ENCODE results near the gene CGNL1.
A peak's percentile ranks its signal among the peaks of the same experiment; 100 is the strongest.

The CGNL1 gene

DNA sequence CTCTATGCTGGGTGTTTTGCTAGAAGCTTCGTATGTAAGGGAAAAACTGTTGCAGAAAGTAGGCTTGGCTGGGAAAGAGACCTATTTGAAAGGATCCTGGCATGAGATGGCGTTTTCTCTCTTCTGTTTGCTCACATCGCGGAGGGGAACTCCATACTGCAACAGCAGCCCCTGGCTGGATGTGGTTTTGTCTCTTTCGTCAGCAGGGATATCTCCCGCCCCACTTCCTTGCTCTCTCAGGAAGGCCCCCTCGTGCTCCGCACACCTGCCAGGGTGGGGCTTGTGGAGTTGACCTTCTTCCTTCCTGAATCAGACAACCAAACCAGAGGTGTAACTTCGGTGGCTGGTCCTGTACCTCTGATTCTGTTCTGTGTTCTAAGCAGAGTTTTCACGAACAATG, 189.0 kb downstream of the CGNL1 start:
- no peak overlapping the region; the same call in 1 of the 2 replicates for H3K27ac ChIP-seq
- TF ChIP-seq, protein P1, sequence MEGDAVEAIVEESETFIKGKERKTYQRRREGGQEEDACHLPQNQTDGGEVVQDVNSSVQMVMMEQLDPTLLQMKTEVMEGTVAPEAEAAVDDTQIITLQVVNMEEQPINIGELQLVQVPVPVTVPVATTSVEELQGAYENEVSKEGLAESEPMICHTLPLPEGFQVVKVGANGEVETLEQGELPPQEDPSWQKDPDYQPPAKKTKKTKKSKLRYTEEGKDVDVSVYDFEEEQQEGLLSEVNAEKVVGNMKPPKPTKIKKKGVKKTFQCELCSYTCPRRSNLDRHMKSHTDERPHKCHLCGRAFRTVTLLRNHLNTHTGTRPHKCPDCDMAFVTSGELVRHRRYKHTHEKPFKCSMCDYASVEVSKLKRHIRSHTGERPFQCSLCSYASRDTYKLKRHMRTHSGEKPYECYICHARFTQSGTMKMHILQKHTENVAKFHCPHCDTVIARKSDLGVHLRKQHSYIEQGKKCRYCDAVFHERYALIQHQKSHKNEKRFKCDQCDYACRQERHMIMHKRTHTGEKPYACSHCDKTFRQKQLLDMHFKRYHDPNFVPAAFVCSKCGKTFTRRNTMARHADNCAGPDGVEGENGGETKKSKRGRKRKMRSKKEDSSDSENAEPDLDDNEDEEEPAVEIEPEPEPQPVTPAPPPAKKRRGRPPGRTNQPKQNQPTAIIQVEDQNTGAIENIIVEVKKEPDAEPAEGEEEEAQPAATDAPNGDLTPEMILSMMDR (conservative IDR thresholded peaks at IDR 0.05) = no peak

DNA sequence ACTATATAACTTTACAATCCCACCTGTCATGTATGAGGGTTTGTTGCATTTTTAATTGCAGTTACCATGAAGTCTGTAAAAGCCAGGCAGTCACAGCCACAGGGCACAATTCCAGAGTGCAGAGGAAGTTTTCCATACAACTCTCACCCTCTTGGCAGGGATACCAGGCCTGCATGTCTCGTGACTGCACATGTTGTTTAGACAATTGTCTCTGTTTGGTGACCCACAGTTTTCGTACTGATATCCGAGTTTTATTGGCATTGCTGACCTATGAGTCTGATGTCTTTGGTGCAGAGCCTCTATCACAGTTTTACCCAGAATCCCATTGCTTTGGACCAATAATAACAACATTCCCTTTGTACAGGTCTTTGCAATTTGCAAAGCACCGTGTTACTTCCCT, 190.5 kb downstream of the CGNL1 start:
- TF ChIP-seq, protein P1 (conservative IDR thresholded peaks at IDR 0.05) = no peak
- H3K27ac ChIP-seq = peak overlapping the region; percentile 47

DNA sequence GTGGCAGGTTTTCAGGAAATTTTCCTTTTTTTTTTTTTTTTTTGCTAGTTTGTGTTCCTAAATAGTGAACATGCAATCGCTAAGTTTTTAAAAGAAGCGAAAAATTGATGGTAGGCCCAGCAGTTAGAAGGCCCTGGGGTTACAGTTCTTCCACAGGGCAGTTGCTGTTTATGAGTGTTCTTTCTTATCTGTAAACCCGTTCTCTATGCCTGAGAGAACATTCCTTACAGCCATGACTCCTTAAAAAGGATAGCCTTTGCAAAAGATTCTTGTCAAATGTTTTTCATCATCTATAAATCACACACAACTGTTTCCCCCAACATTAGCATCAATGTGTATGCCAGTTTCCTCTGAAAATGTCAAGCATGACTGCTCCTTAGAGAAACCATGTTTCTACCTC, 191.6 kb downstream of the CGNL1 start:
- H3K27ac ChIP-seq = peak overlapping the region; percentile 47
- TF ChIP-seq, protein P1 (conservative IDR thresholded peaks at IDR 0.05) = no peak

DNA sequence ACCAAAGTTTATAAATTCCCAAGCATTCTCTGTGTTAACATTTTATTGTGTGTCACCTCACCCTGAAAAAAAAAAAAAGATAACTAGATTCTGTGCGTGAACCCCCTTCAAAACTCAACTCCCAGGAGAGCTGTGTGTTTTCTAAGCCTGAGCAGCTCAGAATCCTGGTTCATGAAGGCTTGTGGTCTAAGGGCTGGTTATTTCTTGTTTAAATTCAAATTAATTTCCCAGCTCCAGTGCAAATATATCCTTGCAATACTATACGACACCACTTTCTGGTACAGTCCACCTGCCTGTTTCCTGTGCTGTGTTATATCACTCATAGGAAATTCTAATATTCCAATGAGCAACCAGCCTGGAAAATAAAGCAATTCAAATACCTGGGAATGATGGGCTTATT, 192.0 kb downstream of the CGNL1 start:
- TF ChIP-seq, protein P1 (conservative IDR thresholded peaks at IDR 0.05) = no peak

DNA sequence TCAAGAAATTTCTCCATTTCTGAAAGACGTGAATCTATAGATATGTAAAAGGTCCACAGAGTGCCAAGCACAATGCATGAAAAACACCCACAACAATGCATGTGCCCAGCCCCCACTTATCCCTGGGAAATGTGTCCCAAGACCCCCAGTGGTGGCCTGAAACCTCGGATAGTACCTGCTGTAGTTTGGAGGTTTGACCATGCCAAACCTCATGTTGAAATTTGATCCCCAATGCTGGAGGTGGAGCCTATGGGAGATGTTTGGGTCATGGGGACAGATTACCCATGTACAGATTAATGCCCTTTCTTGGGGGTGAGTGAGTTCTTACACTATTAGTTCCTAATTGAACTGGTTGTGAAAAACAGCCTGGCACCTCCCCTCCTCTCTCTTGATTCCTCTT, 194.0 kb downstream of the CGNL1 start:
- TF ChIP-seq, protein P1 (conservative IDR thresholded peaks at IDR 0.05) = no peak
- no peak overlapping the region for H3K27ac ChIP-seq

More for the DNA sequence above, 192.0 kb downstream of the CGNL1 start:
- H3K27ac ChIP-seq = peak overlapping the region; percentile 47; the same call in 1 of the 2 replicates

DNA sequence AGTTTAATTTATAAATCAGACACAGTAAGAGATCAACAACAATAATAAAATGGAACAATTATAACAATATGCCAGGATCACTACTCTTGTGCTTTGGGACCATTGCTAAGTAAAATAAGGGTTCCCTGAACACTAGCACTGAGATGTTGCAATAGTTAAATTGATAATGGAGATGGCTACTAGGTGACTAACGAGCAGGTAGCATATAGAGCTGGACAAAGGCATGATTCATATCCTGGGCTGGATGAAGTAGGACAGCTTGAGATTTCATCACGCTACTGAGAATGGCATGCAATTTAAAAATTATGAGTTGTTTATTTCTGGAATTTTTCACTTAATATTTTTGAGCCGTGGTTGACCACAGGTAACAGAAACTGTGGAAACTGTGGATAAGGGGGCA, 194.7 kb downstream of the CGNL1 start:
- H3K27ac ChIP-seq = no peak overlapping the region
- TF ChIP-seq, protein P1 (conservative IDR thresholded peaks at IDR 0.05) = no peak

DNA sequence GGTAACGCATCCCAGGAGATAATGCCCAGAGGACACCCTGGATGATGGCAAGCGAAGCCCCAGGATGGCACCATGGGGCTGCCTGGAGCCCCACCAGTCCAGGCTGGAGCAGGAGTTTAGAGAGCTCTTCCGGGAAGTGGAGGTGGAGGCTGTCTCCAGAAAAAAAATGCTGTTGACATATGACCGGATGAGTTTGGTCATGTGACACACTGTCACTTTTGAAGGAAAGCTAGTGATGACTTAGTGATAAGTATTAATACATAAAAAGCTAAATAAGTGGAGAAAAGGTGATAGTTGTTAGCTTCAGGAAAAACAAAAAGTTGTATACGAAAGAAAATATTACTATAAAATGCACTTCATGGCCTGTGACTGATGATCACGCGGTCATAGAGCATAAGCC, 195.4 kb downstream of the CGNL1 start:
- TF ChIP-seq, protein P1 (conservative IDR thresholded peaks at IDR 0.05) = no peak
- H3K27ac ChIP-seq = no peak overlapping the region
